Measurements from ENCODE around the gene LCP2. TPM values are rescaled to one million over a fixed set of nuclear protein-coding genes. Genes with fewer than 3 reads are reported as not detected.

LCP2 gene
- total and polyA plus RNA-seq, 2 donors from 2014 or later: 4.6 to 48.8 TPM

- no peak for DNase-seq
- no peak overlapping the region for H3K9ac ChIP-seq (ENCODE audit: low read length in 3 of 3)
- H3K4me3 ChIP-seq (ENCODE audit: low read length in 3 of 3): no peak overlapping the region
- no peaks in the 10 kb centered on the region for H3K9me3 ChIP-seq (ENCODE audit: control insufficient read depth in 2 of 3, insufficient read depth in 1 of 3, low read length in 3 of 3)
- H3K27ac ChIP-seq (ENCODE audit: low read depth in 2 of 2, low read length in 2 of 2): peak overlapping the region; percentile 12 to 67
- TF ChIP-seq, protein P1, sequence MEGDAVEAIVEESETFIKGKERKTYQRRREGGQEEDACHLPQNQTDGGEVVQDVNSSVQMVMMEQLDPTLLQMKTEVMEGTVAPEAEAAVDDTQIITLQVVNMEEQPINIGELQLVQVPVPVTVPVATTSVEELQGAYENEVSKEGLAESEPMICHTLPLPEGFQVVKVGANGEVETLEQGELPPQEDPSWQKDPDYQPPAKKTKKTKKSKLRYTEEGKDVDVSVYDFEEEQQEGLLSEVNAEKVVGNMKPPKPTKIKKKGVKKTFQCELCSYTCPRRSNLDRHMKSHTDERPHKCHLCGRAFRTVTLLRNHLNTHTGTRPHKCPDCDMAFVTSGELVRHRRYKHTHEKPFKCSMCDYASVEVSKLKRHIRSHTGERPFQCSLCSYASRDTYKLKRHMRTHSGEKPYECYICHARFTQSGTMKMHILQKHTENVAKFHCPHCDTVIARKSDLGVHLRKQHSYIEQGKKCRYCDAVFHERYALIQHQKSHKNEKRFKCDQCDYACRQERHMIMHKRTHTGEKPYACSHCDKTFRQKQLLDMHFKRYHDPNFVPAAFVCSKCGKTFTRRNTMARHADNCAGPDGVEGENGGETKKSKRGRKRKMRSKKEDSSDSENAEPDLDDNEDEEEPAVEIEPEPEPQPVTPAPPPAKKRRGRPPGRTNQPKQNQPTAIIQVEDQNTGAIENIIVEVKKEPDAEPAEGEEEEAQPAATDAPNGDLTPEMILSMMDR (IDR thresholded peaks at IDR 0.05; ENCODE audit: borderline replicate concordance, extremely low read depth, insufficient read depth): no peak
- no peaks in the 10 kb centered on the region for H3K36me3 ChIP-seq (ENCODE audit: control insufficient read depth in 2 of 3, insufficient read depth in 3 of 3, low read length in 3 of 3)
- peaks cover 0 to 5% (median 4%) of the 10 kb centered on the region in 3 donors for H3K4me1 ChIP-seq (ENCODE audit: control insufficient read depth in 2 of 3, insufficient read depth in 2 of 3, low read depth in 1 of 3, low read length in 3 of 3)
- no peak for FAIRE-seq
- intact Hi-C loops (cut with DNase I): no loop called here
- H3K27me3 ChIP-seq (ENCODE audit: control insufficient read depth, insufficient read depth, low read length): no peaks in the 10 kb centered on the region
These were observed 30.8 kb downstream of the LCP2 start for GRCh38 chr5:170266570-170267381.

DNA sequence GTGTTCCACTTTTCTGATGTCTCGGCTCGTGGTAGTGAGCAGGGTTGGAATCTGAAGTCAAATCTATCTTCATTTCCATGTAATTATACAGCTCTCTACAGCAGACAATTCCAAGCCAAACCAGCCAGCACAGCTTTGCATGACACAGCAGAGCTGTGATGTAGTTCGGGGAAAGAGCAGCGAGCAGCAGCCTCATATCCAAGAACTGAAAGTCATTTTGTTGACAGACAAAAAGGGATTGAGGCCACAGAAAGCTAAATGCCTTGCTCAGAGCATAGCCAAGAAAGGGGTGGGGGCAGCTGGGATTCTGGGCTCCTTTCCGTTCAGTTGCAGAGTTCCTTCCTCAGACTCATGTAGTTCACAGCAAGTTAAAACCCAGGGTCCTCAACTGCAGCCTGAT lies 32.1 kb downstream of the LCP2 start:
- DNase-seq (peak in 3 of 5 donors; percentile 59 to 94 (median 72)), FAIRE-seq (no peak)
- Histone ChIP-seq H3K4me3 (ENCODE audit: low read length in 3 of 3) (no peak overlapping the region), H3K9me3 (ENCODE audit: control insufficient read depth in 2 of 3, insufficient read depth in 1 of 3, low read length in 3 of 3) (no peaks in the 10 kb centered on the region), H3K27ac (ENCODE audit: low read depth in 2 of 2, low read length in 2 of 2) (peak overlapping the region in 1 of 2 donors; percentile 48), H3K4me1 (ENCODE audit: control insufficient read depth in 2 of 3, insufficient read depth in 2 of 3, low read depth in 1 of 3, low read length in 3 of 3) (peaks cover 0 to 5% (median 4%) of the 10 kb centered on the region in 3 donors), H3K36me3 (ENCODE audit: control insufficient read depth in 2 of 3, insufficient read depth in 3 of 3, low read length in 3 of 3) (no peaks in the 10 kb centered on the region), H3K27me3 (ENCODE audit: control insufficient read depth, insufficient read depth, low read length) (no peaks in the 10 kb centered on the region), H3K9ac (ENCODE audit: low read length in 3 of 3) (no peak overlapping the region)
- TF ChIP-seq, protein P1 (IDR thresholded peaks at IDR 0.05; ENCODE audit: borderline replicate concordance, extremely low read depth, insufficient read depth): no peak
- intact Hi-C loops (cut with DNase I): no loop called here

- intact Hi-C loops (cut with DNase I): no loop called here
- TF ChIP-seq, protein P1 (IDR thresholded peaks at IDR 0.05; ENCODE audit: borderline replicate concordance, extremely low read depth, insufficient read depth): no peak
- peaks cover 0 to 5% (median 4%) of the 10 kb centered on the region in 3 donors for H3K4me1 ChIP-seq (ENCODE audit: control insufficient read depth in 2 of 3, insufficient read depth in 2 of 3, low read depth in 1 of 3, low read length in 3 of 3)
- H3K27me3 ChIP-seq (ENCODE audit: control insufficient read depth, insufficient read depth, low read length): no peaks in the 10 kb centered on the region
- H3K9ac ChIP-seq (ENCODE audit: low read length in 3 of 3): no peak overlapping the region
- no peaks in the 10 kb centered on the region for H3K36me3 ChIP-seq (ENCODE audit: control insufficient read depth in 2 of 3, insufficient read depth in 3 of 3, low read length in 3 of 3)
- DNase-seq: no peak
- no peak overlapping the region for H3K4me3 ChIP-seq (ENCODE audit: low read length in 3 of 3)
- H3K27ac ChIP-seq (ENCODE audit: low read depth in 2 of 2, low read length in 2 of 2): no peak overlapping the region
- no peaks in the 10 kb centered on the region for H3K9me3 ChIP-seq (ENCODE audit: control insufficient read depth in 2 of 3, insufficient read depth in 1 of 3, low read length in 3 of 3)
- no peak for FAIRE-seq
These were observed 33.7 kb downstream of the LCP2 start for GRCh38 chr5:170263906-170264305.

Measured in kidney (tissue), 14 donors.